Karpas-422 (cell line): ENCODE measurements around the gene CARD6. TPM values are rescaled to one million over a fixed set of nuclear protein-coding genes. Genes with fewer than 3 reads are reported as not detected.
"Not testable (repeated sequence)": the region's sequence is repeated elsewhere in the genome, so short reads cannot be mapped to it uniquely, and the experiment has no call there.

Experiments used
- DNase-seq: peaks from one replicate; pipeline ENCODE4 v3.0.0-alpha.2; 2015
- H2AFZ ChIP-seq: fragments of 200-600 bp; sonication (generic); 2 replicates; pipeline ENCODE4 v1.6.1; 2014; ENCODE audit warnings: antibody characterized with exemption, low read length, mixed read lengths
- H3K27ac ChIP-seq: fragments of 200-600 bp; sonication (generic); 2 replicates; pipeline ENCODE4 v1.5.1; 2014; ENCODE audit warnings: mild to moderate bottlenecking, low read length, moderate library complexity
- H3K27me3 ChIP-seq: fragments of 200-600 bp; sonication (generic); 2 replicates; pipeline ENCODE4 v1.6.1; 2014; ENCODE audit warnings: low read length, mixed read lengths
- H3K36me3 ChIP-seq: fragments of 200-600 bp; sonication (generic); 2 replicates; pipeline ENCODE4 v1.6.1; 2014; ENCODE audit warnings: low read length, mixed read lengths; ENCODE audit not compliant: insufficient read depth
- H3K4me1 ChIP-seq: fragments of 200-600 bp; sonication (generic); 2 replicates; pipeline ENCODE4 v1.6.1; 2014; ENCODE audit warnings: mild to moderate bottlenecking, low read length, mixed read lengths
- H3K4me2 ChIP-seq: fragments of 200-600 bp; sonication (generic); 2 replicates; pipeline ENCODE4 v1.6.1; 2014; ENCODE audit warnings: low read length, low read depth, mild to moderate bottlenecking; ENCODE audit not compliant: poor library complexity, severe bottlenecking
- H3K4me3 ChIP-seq: fragments of 200-600 bp; sonication (generic); 2 replicates; pipeline ENCODE4 v1.5.1; 2014; ENCODE audit warnings: mild to moderate bottlenecking, antibody characterized with exemption, low read length, mixed read lengths
- H3K79me2 ChIP-seq: fragments of 200-600 bp; sonication (generic); 2 replicates; pipeline ENCODE4 v1.6.1; 2014; ENCODE audit warnings: mild to moderate bottlenecking, low read length, mixed read lengths
- H3K9ac ChIP-seq: fragments of 200-600 bp; sonication (generic); 2 replicates; pipeline ENCODE4 v1.6.0; 2014; ENCODE audit warnings: low read length
- H3K9me2 ChIP-seq: fragments of 200-600 bp; sonication (generic), shearing (Covaris generic); replicated peaks from 2 replicates; pipeline ENCODE4 v1.6.0; 2014; ENCODE audit warnings: mild to moderate bottlenecking, low read length, moderate library complexity; ENCODE audit not compliant: insufficient read depth
- H3K9me3 ChIP-seq: fragments of 300-700, 200-600 bp; sonication (generic); 2 replicates; pipeline ENCODE4 v1.6.1; 2014; ENCODE audit warnings: low read length, mixed read lengths
- H4K20me1 ChIP-seq: fragments of 200-600 bp; sonication (generic); 2 replicates; pipeline ENCODE4 v1.6.1; 2014; ENCODE audit warnings: mild to moderate bottlenecking, antibody characterized with exemption, low read length, low read depth; ENCODE audit not compliant: insufficient read depth
- total RNA-seq: library from RNA; depleted of rRNA; stranded (reverse); fragments of >200 nt; shearing (Covaris generic); gene quantifications from 2 replicates; pipeline ENCODE4 v1.2.3, GENCODE V29; 2014; ENCODE audit warnings: low replicate concordance

Gene CARD6
- total RNA-seq, 1 experiment from 2014 or later = 1.0 TPM

DNA sequence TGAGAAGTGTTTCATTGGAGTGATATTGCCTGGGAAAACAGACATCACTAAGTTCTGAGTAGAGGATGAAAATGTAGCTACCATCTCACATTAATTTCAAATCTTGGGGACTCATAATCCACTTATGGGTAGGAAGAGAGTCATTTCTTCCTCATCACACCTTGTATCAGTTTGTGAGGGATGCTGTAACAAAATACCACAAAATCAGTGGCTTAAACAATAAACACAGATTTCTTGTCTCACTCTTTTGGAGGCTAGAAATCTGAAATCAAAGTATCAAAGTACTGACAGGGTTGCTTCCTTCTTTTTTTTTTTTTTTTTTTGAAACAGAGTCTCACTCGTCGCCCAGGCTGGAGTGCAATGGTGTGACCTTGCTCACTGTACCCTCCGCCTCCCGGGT, 3.4 kb downstream of the CARD6 start:
- Histone ChIP-seq H3K36me3 (no peaks in the 10 kb centered on the region), H3K27ac (no peak overlapping the region), H3K27me3 (no peaks in the 10 kb centered on the region), H3K9me3 (no peaks in the 10 kb centered on the region), H2AFZ (no peak overlapping the region), H3K4me2 (no peak overlapping the region), H3K79me2 (no peaks in the 10 kb centered on the region), H3K9me2 (no peaks in the 10 kb centered on the region), H4K20me1 (no peaks in the 10 kb centered on the region), H3K4me3 (no peak overlapping the region), H3K9ac (no peak overlapping the region), H3K4me1 (peaks cover 12% of the 10 kb centered on the region)
- no peak for DNase-seq

DNA sequence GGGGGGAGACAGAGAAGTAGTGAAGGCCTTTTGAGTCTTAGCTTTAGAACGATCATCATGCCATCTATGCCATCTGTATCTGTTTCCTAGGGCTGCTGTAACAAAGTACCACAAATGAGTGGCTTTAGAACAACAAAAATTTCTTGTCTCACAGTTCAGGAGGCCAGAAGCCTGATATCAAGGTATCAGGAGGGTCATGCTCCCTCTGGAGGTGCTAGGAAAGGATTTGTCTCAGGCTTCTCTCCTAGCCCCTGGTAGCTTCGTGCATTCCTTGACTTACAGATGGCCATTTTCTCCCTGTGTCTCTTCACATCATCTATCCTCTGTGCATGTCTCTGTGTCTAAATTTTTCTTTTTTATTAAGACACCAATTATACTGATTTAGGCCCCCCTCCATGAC, 5.2 kb downstream of the CARD6 start:
- Histone ChIP-seq H3K79me2 (no peaks in the 10 kb centered on the region), H3K36me3 (no peaks in the 10 kb centered on the region), H3K9ac (no peak overlapping the region), H3K4me2 (no peak overlapping the region), H3K4me3 (no peak overlapping the region), H3K9me2 (no peaks in the 10 kb centered on the region), H3K27me3 (no peaks in the 10 kb centered on the region), H3K27ac (no peak overlapping the region), H3K4me1 (peaks cover 7% of the 10 kb centered on the region), H2AFZ (no peak overlapping the region), H3K9me3 (no peaks in the 10 kb centered on the region), H4K20me1 (no peaks in the 10 kb centered on the region)
- DNase-seq = no peak

DNA sequence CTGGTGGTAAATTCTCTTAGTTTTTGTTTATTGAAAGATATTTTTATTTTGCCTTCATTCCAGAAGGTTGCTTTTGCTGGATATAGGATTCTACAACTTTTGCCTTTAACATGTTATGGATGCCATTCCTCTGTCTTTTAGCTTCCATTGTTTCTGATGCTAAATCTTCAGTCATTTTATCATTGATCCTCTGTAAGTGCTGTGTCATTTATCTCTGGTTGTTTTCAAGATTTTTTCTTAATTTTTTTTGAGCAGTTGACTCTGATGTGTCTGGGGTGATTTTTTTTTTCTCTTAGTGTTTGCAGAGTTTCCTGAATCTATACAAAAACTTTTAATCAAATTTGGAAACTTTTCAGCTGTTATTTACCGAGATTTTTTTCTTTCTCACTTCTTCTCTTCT, 6.4 kb downstream of the CARD6 start:
- no peaks in the 10 kb centered on the region for H3K9me2 ChIP-seq
- no peaks in the 10 kb centered on the region for H3K79me2 ChIP-seq
- H3K9me3 ChIP-seq = no peaks in the 10 kb centered on the region
- no peaks in the 10 kb centered on the region for H3K4me1 ChIP-seq
- H3K4me2 ChIP-seq = no peak overlapping the region
- no peak overlapping the region for H3K27ac ChIP-seq
- no peak overlapping the region for H3K9ac ChIP-seq
- no peak overlapping the region for H2AFZ ChIP-seq
- no peaks in the 10 kb centered on the region for H3K36me3 ChIP-seq
- H3K4me3 ChIP-seq = no peak overlapping the region
- no peak for DNase-seq
- H3K27me3 ChIP-seq = no peaks in the 10 kb centered on the region
- H4K20me1 ChIP-seq = no peaks in the 10 kb centered on the region

DNA sequence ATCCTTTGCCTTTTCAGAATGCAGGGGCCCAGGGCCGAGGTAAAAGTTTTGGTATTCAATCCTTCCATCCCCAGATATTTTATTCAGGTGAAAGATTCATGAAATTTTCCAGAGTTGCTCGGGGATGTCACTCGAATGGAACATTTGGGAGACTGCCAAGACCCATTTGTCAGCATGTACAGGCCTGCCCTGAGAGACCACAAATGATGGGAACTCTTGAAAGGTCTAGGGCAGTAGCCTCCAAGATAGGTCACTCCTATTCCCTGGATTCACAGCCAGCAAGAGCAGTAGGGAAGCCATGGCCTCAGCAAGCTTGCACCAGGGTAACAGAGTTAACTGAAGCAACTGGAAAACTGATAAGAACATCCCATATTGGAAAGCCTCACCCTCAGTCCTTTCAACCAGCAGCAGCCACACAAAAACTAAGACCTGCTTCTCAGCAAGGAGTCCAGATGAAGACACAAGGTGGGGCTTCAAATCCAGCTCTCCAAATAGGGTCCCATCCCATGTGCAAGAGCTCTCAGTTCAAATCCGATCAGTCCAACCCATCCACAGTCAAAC, 12.5 kb downstream of the CARD6 start:
- Histone ChIP-seq H2AFZ (no peak overlapping the region), H3K4me3 (no peak overlapping the region), H3K79me2 (no peaks in the 10 kb centered on the region), H3K27ac (no peak overlapping the region), H3K36me3 (no peaks in the 10 kb centered on the region), H4K20me1 (no peaks in the 10 kb centered on the region), H3K4me1 (no peaks in the 10 kb centered on the region), H3K4me2 (no peak overlapping the region), H3K9me2 (no peaks in the 10 kb centered on the region), H3K9me3 (no peaks in the 10 kb centered on the region), H3K27me3 (no peaks in the 10 kb centered on the region), H3K9ac (no peak overlapping the region)
- DNase-seq = no peak

DNA sequence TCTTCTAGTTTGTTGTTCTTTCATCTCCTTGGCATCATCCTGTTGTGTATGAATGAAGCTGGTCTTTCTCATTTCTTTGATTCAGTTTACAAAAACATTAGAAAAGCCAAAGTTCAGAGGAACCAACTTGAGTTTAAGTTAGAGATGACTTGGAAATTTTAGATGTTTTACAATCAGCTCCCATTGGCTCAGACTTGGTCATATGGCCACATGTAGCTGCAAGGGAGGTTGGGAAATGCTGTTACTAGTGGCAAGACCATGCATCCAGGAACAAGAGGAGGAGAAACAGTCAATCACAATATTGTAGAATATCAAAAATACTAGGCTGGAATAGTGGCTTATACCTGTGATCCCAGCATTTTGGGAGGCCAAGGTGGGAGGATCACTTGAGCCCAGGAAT, 19.5 kb downstream of the CARD6 start:
- no peaks in the 10 kb centered on the region for H3K36me3 ChIP-seq
- no peaks in the 10 kb centered on the region for H4K20me1 ChIP-seq
- no peaks in the 10 kb centered on the region for H3K9me3 ChIP-seq
- no peaks in the 10 kb centered on the region for H3K79me2 ChIP-seq
- DNase-seq = no peak
- H3K4me3 ChIP-seq = no peak overlapping the region
- H3K27me3 ChIP-seq = no peaks in the 10 kb centered on the region
- no peaks in the 10 kb centered on the region for H3K4me1 ChIP-seq
- no peak overlapping the region for H3K9ac ChIP-seq
- no peak overlapping the region for H3K27ac ChIP-seq
- no peaks in the 10 kb centered on the region for H3K9me2 ChIP-seq
- no peak overlapping the region for H3K4me2 ChIP-seq
- H2AFZ ChIP-seq = no peak overlapping the region

DNA sequence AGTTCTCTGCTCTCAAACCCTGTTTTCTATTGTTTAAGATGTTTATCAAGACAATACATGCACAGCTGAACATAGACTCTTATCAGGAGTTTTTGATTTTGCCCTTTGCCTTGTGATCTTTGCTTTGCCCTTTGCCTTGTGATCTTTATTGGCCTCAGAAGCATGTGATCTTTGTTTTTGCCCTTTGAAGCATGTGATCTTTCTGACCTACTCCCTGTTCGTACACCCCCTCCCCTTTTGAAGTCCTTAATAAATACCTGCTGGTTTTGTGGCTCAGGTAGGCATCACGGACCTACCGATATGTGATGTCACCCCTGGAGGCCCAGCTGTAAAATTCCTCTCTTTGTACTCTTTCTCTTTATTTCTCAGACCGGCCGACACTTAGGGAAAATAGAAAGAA, 23.8 kb downstream of the CARD6 start:
- H3K27ac ChIP-seq, DNase-seq, H2AFZ ChIP-seq, H3K9me3 ChIP-seq, H4K20me1 ChIP-seq, H3K27me3 ChIP-seq, H3K4me1 ChIP-seq, H3K9me2 ChIP-seq, H3K9ac ChIP-seq, H3K4me3 ChIP-seq, H3K36me3 ChIP-seq, H3K79me2 ChIP-seq, H3K4me2 ChIP-seq: not testable (repeated sequence)

DNA sequence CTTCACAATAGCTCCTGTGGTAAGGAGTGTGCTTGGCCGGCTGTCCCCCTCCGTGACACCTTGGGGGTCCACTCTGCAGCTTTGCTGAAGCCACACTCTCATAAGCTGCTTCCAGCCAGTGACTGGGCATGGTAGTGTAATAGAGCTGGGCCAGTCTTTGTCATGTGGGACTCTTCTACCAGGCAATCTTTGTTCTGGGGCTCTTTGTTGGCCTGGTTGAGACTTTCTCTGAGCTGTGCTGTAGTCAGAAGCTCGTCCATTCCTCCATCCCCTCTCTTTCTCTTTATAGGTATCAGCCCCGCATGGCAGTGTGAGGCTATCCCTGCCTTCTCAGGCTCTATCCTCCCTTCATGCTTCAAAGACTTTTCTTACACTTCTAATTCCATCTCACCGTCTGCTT, 25.7 kb downstream of the CARD6 start:
- H3K9ac ChIP-seq = no peak overlapping the region
- no peak for DNase-seq
- no peaks in the 10 kb centered on the region for H3K36me3 ChIP-seq
- no peaks in the 10 kb centered on the region for H3K79me2 ChIP-seq
- no peak overlapping the region for H2AFZ ChIP-seq
- H3K9me3 ChIP-seq = no peaks in the 10 kb centered on the region
- no peaks in the 10 kb centered on the region for H4K20me1 ChIP-seq
- no peak overlapping the region for H3K4me2 ChIP-seq
- no peak overlapping the region for H3K4me3 ChIP-seq
- peaks cover 4% of the 10 kb centered on the region; the same call in 1 of the 2 replicates for H3K4me1 ChIP-seq
- H3K27me3 ChIP-seq = no peaks in the 10 kb centered on the region
- no peaks in the 10 kb centered on the region for H3K9me2 ChIP-seq
- H3K27ac ChIP-seq = no peak overlapping the region

DNA sequence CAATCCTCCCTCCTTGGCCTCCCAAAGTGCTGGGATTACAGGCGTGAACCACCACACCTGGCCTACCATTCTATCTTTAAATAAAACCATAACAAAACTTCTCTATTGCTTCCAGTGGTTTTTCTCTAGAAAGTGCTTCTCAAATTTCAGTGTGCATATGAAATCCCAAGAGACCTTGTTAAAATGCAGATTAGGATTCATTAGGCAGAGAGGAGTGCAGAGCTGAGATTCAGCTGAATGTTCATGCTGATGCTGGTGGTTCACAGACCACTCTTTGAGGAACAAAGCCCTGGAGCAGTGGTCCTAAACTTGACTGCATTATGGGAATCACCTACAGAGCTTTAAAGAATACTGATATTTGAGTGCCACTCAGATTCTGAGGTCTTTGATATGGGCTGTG, 28.2 kb downstream of the CARD6 start:
- DNase-seq = peak; percentile 48
- Histone ChIP-seq H3K79me2 (no peaks in the 10 kb centered on the region), H3K36me3 (no peaks in the 10 kb centered on the region), H3K4me3 (no peak overlapping the region), H3K27me3 (no peaks in the 10 kb centered on the region), H2AFZ (no peak overlapping the region), H3K27ac (no peak overlapping the region), H3K4me1 (peaks cover 4% of the 10 kb centered on the region; the same call in 1 of the 2 replicates), H4K20me1 (no peaks in the 10 kb centered on the region), H3K4me2 (no peak overlapping the region), H3K9me3 (no peaks in the 10 kb centered on the region), H3K9me2 (no peaks in the 10 kb centered on the region), H3K9ac (no peak overlapping the region)

DNA sequence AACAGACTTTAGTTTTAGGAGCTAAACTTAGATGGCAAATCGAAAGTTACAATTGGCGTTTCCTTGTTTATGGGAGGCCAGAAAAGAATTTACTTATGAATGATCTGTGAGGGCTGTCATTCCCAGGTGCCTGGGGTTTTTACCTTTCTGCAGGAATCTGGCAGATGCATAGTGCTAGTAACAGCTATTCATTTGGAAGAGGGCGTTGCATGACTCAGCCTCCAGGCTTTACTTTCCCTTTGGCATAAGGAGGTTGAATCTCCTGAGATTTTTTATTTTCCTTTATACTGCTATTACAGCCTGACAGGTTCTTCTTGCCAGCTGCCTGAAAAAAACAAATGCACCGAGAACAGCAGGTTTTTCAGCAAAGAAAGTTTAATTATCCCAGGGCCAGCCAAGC, 30.0 kb downstream of the CARD6 start:
- no peaks in the 10 kb centered on the region for H3K79me2 ChIP-seq

More for the DNA sequence above, 30.0 kb downstream of the CARD6 start:
- no peak overlapping the region for H2AFZ ChIP-seq
- H3K9me3 ChIP-seq = no peaks in the 10 kb centered on the region
- no peak overlapping the region for H3K4me3 ChIP-seq
- no peak overlapping the region for H3K4me2 ChIP-seq
- no peak overlapping the region for H3K9ac ChIP-seq
- no peaks in the 10 kb centered on the region for H4K20me1 ChIP-seq
- no peaks in the 10 kb centered on the region for H3K9me2 ChIP-seq
- no peaks in the 10 kb centered on the region for H3K36me3 ChIP-seq
- no peaks in the 10 kb centered on the region for H3K27me3 ChIP-seq
- no peak overlapping the region for H3K27ac ChIP-seq
- peaks cover 4% of the 10 kb centered on the region; the same call in 1 of the 2 replicates for H3K4me1 ChIP-seq
- no peak for DNase-seq
